GM18526 (cell line): ENCODE measurements around the gene INTS6.

Source experiments
- POLR2A ChIP-seq: IDR thresholded peaks from 3 replicates; pipeline ENCODE4 v1.6.1; 2011; ENCODE audit not compliant: insufficient read length; ENCODE audit errors: extremely low read depth

Gene INTS6, protein sequence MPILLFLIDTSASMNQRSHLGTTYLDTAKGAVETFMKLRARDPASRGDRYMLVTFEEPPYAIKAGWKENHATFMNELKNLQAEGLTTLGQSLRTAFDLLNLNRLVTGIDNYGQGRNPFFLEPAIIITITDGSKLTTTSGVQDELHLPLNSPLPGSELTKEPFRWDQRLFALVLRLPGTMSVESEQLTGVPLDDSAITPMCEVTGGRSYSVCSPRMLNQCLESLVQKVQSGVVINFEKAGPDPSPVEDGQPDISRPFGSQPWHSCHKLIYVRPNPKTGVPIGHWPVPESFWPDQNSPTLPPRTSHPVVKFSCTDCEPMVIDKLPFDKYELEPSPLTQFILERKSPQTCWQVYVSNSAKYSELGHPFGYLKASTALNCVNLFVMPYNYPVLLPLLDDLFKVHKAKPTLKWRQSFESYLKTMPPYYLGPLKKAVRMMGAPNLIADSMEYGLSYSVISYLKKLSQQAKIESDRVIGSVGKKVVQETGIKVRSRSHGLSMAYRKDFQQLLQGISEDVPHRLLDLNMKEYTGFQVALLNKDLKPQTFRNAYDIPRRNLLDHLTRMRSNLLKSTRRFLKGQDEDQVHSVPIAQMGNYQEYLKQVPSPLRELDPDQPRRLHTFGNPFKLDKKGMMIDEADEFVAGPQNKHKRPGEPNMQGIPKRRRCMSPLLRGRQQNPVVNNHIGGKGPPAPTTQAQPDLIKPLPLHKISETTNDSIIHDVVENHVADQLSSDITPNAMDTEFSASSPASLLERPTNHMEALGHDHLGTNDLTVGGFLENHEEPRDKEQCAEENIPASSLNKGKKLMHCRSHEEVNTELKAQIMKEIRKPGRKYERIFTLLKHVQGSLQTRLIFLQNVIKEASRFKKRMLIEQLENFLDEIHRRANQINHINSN

DNA sequence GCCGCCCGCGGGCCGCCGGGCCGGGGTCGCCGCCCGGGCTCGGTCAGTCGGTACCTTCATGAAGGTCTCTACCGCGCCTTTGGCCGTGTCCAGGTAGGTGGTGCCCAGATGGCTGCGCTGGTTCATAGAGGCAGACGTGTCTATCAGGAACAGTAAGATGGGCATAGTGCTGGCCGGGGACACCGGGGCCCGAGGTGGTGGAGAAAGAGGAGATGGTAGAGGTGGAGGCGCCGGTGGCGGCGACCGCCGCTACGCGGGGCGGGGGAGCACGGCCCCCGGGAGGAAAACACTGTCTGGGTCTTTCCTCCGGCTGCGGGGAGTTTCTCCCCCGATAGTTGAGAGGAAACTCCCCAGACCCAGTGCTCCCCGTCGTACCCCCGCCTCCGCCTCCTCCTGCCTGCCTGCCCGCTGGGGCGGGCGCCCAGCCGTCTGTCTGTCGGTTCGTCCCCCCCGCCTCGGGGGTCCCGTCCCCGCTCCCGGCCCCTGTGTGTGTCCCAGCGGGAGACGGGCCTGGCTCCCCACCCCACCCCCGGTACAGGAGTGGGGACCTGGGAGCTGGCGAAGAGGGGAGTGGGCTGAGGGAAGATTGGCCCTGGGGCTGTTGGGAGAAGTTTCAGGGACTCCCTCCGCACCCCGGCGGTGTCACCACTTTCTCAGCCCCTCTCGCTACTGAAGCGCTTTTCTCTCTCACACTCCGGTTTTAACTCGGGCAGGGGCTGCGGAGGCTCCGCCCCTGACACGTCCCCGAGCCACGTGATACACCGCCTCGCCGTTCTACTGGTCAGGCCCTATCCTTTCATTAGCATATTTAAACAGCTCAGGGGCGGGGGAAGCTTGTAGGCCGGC lies at the start of gene INTS6:
Gene INTS6, minus strand, starts transcription at position 676 of the 846 bp plus-strand sequence. Its CDS starts 511 bp downstream, at position 165.
- TF ChIP-seq POLR2A, result peak; percentile 100

DNA sequence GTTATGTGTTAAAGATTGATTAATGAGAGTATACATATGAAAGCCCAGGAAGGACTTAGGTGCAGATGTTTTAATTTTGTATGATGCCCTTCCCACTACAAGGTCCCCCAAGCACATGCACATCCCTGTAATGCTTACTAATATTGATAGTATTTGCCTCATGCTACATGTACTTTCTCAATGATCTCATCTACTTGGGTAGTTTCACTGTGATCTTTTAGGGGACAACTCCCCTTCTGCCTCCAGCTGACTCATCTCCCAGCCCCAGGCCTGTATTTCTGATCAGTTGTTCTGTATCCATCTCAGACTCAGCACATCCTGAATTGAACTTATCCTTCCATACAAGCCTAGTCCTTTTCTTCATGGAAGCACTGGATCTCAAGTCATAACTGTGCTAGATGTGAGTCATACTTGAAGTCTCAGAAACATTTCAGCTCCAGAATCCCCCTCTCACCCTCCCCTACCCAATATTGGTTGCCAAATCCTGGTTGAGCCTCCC lies 49.4 kb upstream of the INTS6 start:
- TF ChIP-seq POLR2A, result no peak

GRCh38 chr13:51501592-51502152 lies 48.8 kb upstream of the INTS6 start:
- no peak for TF ChIP-seq POLR2A

DNA sequence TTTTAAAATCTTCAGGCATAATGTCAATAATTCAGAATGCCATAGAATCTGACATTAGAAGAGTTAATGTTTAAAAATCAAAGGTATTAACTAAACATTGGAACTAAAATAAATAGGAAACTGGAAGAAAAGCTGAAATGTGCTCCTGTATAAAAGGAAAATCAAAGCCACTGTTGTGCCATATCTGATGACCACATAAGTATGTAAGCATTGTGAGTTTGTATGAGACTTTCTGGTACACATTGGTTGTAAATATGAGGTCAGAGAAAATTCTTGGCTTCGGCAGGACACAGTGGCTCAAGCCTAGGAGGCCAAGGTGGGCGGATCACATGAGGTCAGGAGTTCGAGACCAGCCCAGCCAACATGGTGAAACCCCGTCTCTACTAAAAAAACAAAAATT lies 48.3 kb upstream of the INTS6 start:
- TF ChIP-seq POLR2A, result no peak

GRCh38 chr13:51500687-51501086 lies 47.9 kb upstream of the INTS6 start:
- no peak for TF ChIP-seq POLR2A

- no peak for TF ChIP-seq POLR2A
Measured at GRCh38 chr13:51499841-51500240, 47.0 kb upstream of the INTS6 start.

DNA sequence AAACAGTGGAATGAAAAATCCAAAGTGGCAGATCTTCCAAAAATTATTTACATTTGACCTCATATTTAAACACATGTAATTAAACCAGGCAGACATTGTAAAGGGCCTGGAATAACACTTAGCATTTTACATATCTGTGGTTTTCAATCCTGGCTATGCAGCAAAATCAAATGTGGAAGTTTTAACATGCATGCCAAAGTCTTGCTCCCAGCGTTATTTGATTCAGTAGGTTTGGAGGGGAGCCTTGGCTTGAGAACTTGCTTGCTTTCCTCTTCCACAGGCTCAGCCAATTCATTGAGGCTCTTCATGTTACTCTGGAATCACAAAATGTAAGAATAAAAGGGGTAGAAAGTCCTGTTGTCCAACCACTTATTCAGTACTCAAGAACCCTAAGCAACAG lies 42.5 kb upstream of the INTS6 start:
- no peak for TF ChIP-seq POLR2A

DNA sequence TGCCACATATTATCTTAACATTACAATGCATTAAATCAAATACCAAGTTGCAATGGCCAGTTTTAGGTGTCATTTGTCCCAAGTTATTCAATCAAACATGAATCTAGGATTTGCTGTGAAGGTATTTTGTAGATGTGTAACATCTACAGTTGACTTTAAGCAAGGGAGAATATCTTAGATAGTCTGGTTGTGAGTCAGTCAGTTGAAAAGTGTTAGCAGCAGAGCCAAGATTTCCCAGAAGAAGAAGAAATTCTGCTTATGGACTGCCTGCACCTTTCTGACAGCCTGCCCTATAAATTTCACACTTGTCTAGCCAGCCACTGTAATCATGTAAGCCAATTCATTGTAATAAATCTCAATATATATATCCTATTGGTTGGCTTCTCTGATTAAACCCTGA lies 41.3 kb upstream of the INTS6 start:
- no peak for TF ChIP-seq POLR2A

DNA sequence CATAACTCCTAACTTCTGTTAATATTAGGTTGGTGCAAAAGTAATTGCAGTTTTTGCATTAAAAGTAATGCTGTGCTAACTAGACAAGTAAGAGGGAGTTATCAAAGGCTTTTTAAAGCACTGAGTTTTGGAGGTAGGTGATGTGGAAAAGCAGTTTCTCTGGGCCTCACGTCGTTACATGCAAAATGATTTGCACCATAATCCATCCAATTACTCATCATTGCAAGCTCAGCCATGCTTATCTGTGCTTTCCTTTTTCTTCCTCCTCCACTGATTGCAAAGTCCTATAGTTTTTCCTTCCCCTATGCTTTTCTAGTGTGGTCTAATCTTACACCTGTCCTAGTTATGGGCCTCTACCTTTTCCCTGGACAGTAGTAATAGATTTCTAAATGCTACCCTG lies 35.4 kb upstream of the INTS6 start:
- TF ChIP-seq POLR2A, result no peak

GRCh38 chr13:51481656-51482055 lies 28.8 kb upstream of the INTS6 start:
- no peak for TF ChIP-seq POLR2A

- no peak for TF ChIP-seq POLR2A
Measured at GRCh38 chr13:51479199-51479523, 26.3 kb upstream of the INTS6 start.

- TF ChIP-seq POLR2A, result no peak
Measured at GRCh38 chr13:51478418-51479198, 25.8 kb upstream of the INTS6 start.

- TF ChIP-seq POLR2A, result no peak
Measured at GRCh38 chr13:51477653-51478324, 25.0 kb upstream of the INTS6 start.

GRCh38 chr13:51477149-51477548 lies 24.3 kb upstream of the INTS6 start:
- TF ChIP-seq POLR2A, result no peak
